Sigmoid colon (tissue), 7 donors: ENCODE data around the gene ZFHX3. TPM values are rescaled to one million over a fixed set of nuclear protein-coding genes. Genes with fewer than 3 reads are reported as not detected.

Experiments used
- DNase-seq: peaks from one replicate; pipeline ENCODE4 v3.0.0-alpha.2; 2019
- H3K27ac ChIP-seq, 4 donors: fragments of 200-600 bp; sonication (generic); one replicate each; pipeline ENCODE4 v1.5.1; 2016 to 2019; ENCODE audit warnings: mild to moderate bottlenecking in 1 of 4
- H3K27me3 ChIP-seq, 3 donors: fragments of 200-600 bp; sonication (generic); one replicate each; pipeline ENCODE4 v1.5.1; 2019; ENCODE audit warnings: mild to moderate bottlenecking in 1 of 3
- H3K36me3 ChIP-seq, 4 donors: fragments of 200-600 bp; sonication (generic); one replicate each; pipeline ENCODE4 v1.5.1; 2016 to 2019
- H3K4me1 ChIP-seq, 4 donors: fragments of 200-600 bp; sonication (generic); one replicate each; pipeline ENCODE4 v1.5.1; 2017 to 2019
- H3K4me3 ChIP-seq, 4 donors: fragments of 200-600 bp; sonication (generic); one replicate each; pipeline ENCODE4 v1.5.1; 2017 to 2019; ENCODE audit warnings: mild to moderate bottlenecking in 2 of 4, moderate library complexity in 1 of 4
- H3K9me3 ChIP-seq, 4 donors: fragments of 200-600 bp in 3 of 4; sonication (generic) in 3 of 4; one replicate each; pipeline versions ENCODE4 v1.5.1 to v1.6.1; 2013 to 2019
- CTCF ChIP-seq, 4 experiments: fragments of 450-650 bp in 3 of 4; fragments of 200-600 bp in 1 of 4; IDR thresholded peaks; one replicate each; pipeline ENCODE4 v1.5.1; 2016 to 2019; ENCODE audit warnings: antibody characterized with exemption in 4 of 4, mild to moderate bottlenecking in 3 of 4, moderate library complexity in 2 of 4
- EP300 ChIP-seq, 4 donors: sonication (generic); formaldehyde crosslinking; IDR thresholded peaks; one replicate each; pipeline ENCODE4 v1.6.1; 2017; ENCODE audit warnings: antibody characterized with exemption in 4 of 4
- POLR2A ChIP-seq, 2 donors: fragments of 450-650 bp; IDR thresholded peaks; one replicate each; pipeline ENCODE4 v1.6.1; 2016; ENCODE audit warnings: antibody characterized with exemption in 2 of 2, mild to moderate bottlenecking in 2 of 2, moderate library complexity in 2 of 2
- POLR2AphosphoS5 ChIP-seq, 4 donors: sonication (generic); formaldehyde crosslinking; IDR thresholded peaks; one replicate each; pipeline ENCODE4 v1.6.1; 2017; ENCODE audit warnings: antibody characterized with exemption in 4 of 4
- WGBS, 2 donors: extraction: QIAGEN DNeasy Blood & Tissue Kit; methylation state at CpG; one replicate each; pipeline ENCODE4 v1.1.7; 2013; 5-methylcytosine and 5-hydroxymethylcytosine counted together
- intact Hi-C: fragments of 100-400 bp; cut with DNase I; formaldehyde crosslinking; loops from one replicate; pipeline ENCODE4 v1.15.1; 2023
- polyA plus RNA-seq, 3 donors: library from polyadenylated mRNA; stranded (reverse); fragments of 200-250 nt; gene quantifications; one replicate each; pipeline ENCODE4 v1.2.3, GENCODE V29; 2013
- total RNA-seq, 4 donors: library from RNA; depleted of rRNA; stranded (reverse); fragments of >200 nt; gene quantifications; one replicate each; pipeline ENCODE4 v1.1.0, GENCODE V29; 2016
- donor health status: healthy with polysubstance abuse.
- donor health status: Bipolar disorder and iron deficiency.
- donor health status: healthy.

The ZFHX3 gene
- total and polyA plus RNA-seq, 7 donors = 0.69 to 38.8 (median 17.8) TPM

- H3K27ac ChIP-seq = no peak overlapping the region
- peaks cover 0 to 6% (median 0%) of the 10 kb centered on the region in 4 donors for H3K4me1 ChIP-seq
- no peak overlapping the region for H3K4me3 ChIP-seq
- no peak for TF ChIP-seq POLR2A (IDR thresholded peaks at IDR 0.05)
- TF ChIP-seq POLR2AphosphoS5 (IDR thresholded peaks at IDR 0.05) = no peak
- TF ChIP-seq CTCF (IDR thresholded peaks at IDR 0.05) = no peak
- no peak for TF ChIP-seq EP300 (IDR thresholded peaks at IDR 0.05)
- DNase-seq = no peak
- no peaks in the 10 kb centered on the region for H3K9me3 ChIP-seq
- intact Hi-C loops = no loop called here
- H3K27me3 ChIP-seq = no peaks in the 10 kb centered on the region
- 93 to 98% methylated on average over 6 of the region's 6 CpGs for WGBS, 2 donors
- H3K36me3 ChIP-seq = no peaks in the 10 kb centered on the region
Observed at GRCh38 chr16:73094371-73094770, 46.4 kb upstream of the ZFHX3 start.

DNA sequence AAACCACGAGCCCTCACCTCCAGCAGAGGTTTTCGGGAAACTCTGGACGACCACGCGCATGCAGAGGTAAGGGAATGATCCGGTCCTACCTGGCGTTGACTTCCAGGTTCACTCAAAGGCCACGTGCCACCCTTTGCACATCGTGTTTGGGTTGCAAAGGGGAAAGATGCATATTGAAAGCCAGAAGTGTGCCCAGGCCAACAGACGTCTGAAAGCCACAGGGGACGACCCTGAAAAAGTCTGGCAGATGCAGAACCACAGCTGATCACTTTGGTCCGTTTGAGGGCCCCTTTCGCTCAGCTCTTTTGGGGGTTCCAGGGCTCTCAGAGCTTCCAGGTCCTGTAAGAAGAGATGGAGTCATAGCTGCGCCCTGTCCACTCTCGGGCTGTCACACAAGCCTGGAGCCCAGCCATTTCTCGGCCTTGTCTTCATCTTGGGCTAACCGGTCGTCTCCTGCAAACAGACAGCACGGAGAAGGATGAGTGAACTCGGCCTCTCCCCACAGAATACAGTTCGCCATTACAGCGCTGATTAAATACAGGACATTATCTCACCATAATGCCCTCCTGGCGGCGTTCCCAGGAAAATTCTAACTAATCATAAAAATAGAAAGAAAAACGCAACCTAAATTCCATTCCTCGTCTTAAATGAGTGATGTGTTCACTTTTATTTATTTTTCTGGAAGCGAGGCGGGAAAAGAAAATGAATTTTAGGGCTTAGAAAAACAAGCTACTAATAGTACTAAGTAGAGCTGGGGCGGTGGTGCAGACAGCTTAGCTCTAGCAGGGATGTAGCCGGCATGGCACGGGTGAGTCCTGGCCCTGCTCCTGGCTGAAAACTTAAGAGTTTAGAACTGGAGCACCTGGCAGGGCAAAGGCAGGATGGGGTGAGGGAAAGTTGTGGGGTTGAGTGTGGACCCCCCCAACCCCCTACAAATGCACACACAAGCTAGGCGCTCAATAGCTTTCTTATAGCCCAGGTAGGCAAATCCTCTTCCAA lies 45.5 kb upstream of the ZFHX3 start:
- Histone ChIP-seq H3K4me3 (no peak overlapping the region), H3K27me3 (no peaks in the 10 kb centered on the region), H3K4me1 (peaks cover 0 to 6% (median 0%) of the 10 kb centered on the region in 4 donors), H3K9me3 (no peaks in the 10 kb centered on the region), H3K36me3 (no peaks in the 10 kb centered on the region), H3K27ac (peak overlapping the region in 1 of 4 donors; percentile 26)
- DNase-seq = no peak
- intact Hi-C loops = no loop called here
- whole genome bisulfite sequencing, 2 donors = 54 to 85% methylated on average over 32 of the region's 32 CpGs
- TF ChIP-seq POLR2AphosphoS5 (IDR thresholded peaks at IDR 0.05) (no peak), POLR2A (IDR thresholded peaks at IDR 0.05) (no peak), EP300 (IDR thresholded peaks at IDR 0.05) (no peak), CTCF (IDR thresholded peaks at IDR 0.05) (no peak)

DNA sequence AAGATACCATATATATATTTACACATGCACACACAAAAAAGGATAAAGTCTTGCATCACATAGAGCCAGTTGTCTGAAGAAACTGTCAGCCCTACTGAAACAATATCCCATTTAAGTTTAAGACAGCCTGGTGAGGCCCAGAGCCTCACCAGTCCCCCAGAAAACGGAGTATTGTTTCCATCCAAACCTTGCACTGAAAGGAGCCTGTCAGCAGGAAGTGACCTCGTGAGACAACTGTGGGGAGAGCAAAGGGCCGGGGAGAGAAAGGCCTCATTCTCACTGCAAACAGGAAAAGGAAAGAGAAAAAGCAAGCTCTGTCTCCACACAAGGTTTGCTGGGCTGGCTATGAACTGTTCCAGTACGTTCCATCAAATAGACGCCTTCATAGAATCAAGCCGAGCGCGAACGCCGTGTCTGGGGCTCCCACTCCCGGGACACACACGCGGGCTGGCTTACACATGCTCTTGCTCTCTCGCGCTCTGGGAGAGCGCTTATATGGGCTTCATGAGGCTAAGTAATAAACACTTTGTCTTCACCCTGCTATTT lies 44.4 kb upstream of the ZFHX3 start:
- intact Hi-C loops = no loop called here
- Histone ChIP-seq H3K27ac (no peak overlapping the region), H3K36me3 (no peaks in the 10 kb centered on the region), H3K4me1 (peaks cover 0 to 6% (median 0%) of the 10 kb centered on the region in 4 donors), H3K4me3 (no peak overlapping the region), H3K27me3 (no peaks in the 10 kb centered on the region), H3K9me3 (no peaks in the 10 kb centered on the region)
- no peak for DNase-seq
- TF ChIP-seq CTCF (IDR thresholded peaks at IDR 0.05) (no peak), POLR2AphosphoS5 (IDR thresholded peaks at IDR 0.05) (no peak), EP300 (IDR thresholded peaks at IDR 0.05) (no peak), POLR2A (IDR thresholded peaks at IDR 0.05) (no peak)
- WGBS, 2 donors = 81 to 89% methylated on average over 16 of the region's 16 CpGs

DNA sequence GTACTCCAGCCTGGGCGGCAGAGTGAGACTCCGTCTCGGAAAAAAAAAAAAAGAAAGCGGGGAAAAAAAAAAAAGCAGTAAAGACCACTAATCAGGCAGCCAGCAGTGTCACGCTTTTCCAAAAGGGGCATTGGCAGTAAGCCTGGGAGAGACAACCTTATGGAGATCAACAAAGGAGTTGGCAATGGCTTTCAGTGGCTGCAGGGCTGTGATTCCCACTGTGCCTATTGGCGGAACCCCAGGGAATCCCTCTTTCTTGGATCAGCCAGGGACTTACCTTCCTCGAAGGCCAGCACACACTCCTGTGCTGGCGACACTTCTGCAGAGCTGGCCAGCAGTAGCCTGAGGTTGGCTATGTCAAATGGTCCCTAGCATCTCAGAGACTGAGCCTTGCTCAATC lies 43.2 kb upstream of the ZFHX3 start:
- no peak overlapping the region for H3K27ac ChIP-seq
- DNase-seq = no peak
- TF ChIP-seq POLR2A (IDR thresholded peaks at IDR 0.05) (no peak), CTCF (IDR thresholded peaks at IDR 0.05) (no peak), EP300 (IDR thresholded peaks at IDR 0.05) (no peak), POLR2AphosphoS5 (IDR thresholded peaks at IDR 0.05) (no peak)
- no peaks in the 10 kb centered on the region for H3K9me3 ChIP-seq
- H3K4me3 ChIP-seq = no peak overlapping the region
- 93 to 95% methylated on average over 8 of the region's 8 CpGs for WGBS, 2 donors
- H3K36me3 ChIP-seq = no peaks in the 10 kb centered on the region
- intact Hi-C loops = no loop called here
- no peaks in the 10 kb centered on the region for H3K27me3 ChIP-seq
- H3K4me1 ChIP-seq = peaks cover 0 to 6% (median 0%) of the 10 kb centered on the region in 4 donors
